Retina (tissue), 1 donor: ENCODE measurements around the gene LRMDA.

ENCODE experiments used
- DNase-seq: peaks from one replicate; pipeline ENCODE4 v3.0.0-alpha.2; 2016

Gene LRMDA

DNA sequence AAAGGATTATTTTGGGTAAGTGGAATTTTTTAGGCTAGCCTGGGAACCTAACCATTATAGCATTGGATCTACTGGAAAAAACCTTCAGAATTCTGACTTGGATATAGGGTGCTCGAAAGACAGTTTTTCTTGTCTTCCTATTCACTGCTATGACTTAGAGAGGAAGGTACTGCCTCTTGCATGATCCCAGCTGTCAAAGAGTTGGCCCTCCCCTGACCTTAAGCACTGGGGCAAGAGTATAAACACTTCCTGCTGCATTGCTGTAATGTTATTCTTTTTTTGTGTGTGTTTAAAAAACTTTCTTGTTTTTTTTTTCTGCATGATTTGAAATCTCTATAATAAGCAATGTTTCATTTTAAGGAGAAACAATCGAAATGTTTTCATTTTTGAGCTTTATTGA lies 113.0 kb downstream of the LRMDA start:
- DNase-seq = no peak

DNA sequence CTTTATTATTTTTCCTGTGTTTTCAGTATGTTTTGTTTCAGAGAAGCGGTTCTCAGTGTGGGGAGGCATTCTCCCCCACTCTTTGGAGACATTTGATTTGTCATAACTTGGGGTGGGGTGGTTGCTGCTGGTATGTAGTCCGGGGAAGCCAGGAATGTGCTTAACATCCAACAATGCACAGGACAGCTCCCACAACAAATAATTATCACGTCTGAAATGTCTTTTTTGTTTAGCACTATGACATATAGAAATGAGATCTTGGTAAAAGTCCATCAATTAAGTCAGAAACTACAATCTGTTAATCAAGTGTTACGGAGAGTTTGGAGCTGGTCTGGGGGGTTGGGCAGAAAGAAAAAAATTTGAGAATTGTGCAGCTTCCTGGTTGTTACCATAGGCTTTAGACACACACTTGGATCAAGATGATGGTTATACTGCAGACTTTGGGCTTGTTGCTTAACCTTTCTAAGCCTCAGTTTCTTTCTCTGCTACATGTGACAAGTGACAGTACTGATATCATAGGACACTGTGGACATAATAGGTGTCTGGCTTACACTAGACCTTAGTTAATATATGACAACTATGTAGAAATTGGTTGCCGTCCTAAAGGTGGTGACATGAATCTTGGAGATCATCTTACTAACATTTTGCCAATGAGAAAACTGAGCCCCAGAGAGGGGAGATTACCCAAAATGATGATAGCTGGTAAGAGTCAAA lies 113.7 kb downstream of the LRMDA start:
- DNase-seq = no peak

DNA sequence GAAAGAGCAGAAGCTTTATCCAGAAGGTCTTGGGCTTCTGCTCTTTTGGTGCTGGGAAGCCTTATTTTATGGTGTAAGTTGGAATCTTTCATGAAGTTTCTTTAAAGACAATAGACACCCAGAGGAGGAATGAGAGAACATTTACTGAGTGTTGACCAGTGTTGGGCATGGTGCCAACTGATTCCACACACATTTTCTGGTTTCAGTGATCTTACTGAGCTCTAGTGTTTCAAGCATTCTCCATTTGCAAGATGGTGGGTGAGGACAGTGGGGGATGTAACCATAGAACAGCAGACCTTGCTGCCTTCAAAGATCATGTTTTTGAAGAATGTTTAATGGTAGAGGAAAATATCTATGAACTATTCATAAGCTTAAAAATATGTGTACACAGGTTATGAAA lies 114.6 kb downstream of the LRMDA start:
- DNase-seq = no peak

DNA sequence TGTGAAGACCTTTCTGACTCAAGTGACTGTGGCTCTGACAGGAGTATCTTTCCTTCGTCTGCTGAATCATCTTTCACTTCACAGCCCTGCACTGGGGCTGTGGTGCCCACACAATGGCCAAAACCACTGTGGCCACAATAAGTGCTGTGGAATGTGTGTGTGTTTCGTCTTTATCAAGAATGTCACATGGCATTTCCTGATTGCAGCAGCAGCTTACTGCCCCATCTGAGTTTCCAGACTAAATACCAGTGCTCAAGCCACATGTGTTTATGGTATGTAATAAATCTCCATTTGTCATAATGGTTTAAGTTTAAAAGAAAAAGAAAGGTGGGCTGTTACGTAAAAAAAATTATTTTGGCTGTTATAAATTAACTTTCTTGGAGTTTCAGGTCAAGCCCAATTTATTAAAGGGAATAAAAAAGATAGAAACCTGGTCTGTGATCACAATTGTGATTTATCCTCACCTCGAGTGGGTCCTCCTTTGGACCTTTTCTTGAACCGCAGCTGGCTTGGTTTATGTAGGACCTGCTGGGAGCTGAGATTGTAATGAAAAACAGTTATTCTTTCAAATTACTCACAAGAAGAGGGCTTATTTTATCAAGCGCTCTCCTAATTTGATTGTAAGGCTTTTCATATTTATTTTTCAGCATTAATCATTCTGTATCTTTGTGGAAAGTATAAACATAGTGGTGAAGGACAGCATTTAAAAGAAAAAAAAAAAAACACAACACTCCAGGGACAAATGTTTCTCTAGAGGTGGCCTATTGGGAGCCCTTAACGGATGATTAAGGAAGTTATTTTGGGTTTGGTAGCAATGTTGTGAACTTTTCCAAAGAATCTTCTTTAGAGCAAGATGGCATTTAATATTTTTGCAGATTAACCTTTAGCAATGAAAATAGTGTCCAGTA lies 116.2 kb downstream of the LRMDA start:
- no peak for DNase-seq

DNA sequence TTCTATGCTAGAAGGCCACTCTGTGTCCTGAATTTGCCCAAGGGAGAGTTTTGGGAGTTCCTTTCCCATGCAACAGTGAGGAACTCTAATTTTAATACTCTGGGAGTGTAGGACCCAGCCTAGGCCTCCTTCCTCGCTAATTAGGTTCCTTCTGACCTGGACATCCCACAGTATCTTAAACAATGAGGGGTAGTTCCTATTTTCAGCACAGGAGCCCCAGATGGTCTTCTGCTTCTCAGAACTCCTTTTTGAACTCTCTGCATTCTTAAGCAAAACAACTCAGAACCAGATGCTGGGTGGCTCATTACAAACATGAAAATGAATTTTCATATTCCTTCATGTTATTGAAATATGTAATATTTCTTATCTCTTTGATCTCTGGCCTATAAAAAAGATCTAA lies 116.9 kb downstream of the LRMDA start:
- no peak for DNase-seq

DNA sequence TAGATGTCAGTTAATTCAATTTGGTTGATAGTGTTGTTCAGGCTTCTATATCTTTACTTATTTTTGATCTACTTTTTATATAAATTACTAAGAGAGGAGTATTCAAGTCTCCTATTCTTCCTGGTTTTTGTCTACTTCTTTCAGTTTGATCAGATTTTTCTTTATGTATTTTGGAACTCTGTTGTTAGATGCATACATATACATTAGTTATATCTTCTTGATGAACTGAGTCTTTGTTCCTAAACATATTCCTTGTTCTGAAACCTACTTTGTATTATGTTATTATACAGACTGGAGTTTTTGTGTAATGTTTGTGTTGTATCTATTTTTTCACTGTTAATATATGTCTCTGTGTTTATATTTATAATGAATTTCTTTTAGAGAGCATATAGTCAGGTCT lies 118.8 kb downstream of the LRMDA start:
- no peak for DNase-seq

DNA sequence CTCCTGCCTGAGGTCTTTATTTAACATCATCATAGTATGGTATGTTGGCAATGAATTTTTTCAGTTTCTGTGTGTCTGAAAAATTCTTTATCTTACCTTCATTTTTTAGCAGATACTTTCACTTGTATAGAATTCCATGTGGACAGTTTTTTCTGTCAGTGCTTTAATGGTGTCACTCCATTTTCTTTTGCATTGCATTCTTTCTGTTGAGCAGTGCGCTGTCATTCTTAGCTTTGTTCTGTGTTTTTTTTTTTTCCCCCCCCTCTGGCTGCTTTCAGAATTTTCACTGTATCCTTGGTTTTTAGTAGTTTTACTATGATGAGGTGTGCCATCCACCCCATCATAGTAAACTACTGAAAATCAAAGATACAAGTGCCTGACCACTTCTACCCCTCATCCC lies 120.7 kb downstream of the LRMDA start:
- no peak for DNase-seq

DNA sequence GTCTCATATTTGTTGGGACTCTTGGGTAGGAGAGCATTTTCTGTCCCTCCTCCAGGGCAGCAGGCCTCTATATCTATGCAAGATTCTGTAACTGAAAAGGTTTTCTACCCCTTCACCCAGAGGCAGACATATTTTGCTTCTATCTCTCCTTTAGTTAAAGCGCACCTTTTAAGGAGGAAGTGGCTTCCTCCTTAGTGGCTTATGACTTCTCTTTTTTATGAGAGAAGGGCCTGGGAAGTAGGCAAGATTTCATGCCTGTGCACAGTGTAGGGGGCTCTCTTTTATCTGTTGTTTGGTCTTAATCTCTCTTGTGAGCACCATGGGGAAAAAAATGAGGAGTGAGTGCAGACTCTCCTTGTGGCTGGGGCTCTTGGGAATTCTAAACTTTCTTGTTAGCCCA lies 122.1 kb downstream of the LRMDA start:
- no peak for DNase-seq

DNA sequence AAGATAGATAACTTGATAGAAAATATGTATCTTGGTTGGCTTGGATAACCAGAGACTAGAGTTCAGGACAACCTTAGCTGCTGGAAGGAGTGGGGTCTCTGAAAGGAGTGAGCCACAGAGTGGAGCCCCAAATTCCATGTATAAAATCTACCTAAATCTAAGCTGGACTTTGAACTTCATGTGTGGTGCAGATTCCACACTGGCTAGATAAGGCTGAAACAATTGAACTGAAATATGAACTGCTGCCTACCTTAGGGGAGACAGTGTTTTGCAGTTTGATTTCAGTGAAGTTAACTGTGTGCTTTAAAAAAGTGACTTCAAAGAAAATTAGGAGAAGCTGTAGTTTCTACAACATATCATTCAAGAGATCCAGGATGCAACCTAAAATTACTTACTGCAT lies 123.9 kb downstream of the LRMDA start:
- DNase-seq = no peak

DNA sequence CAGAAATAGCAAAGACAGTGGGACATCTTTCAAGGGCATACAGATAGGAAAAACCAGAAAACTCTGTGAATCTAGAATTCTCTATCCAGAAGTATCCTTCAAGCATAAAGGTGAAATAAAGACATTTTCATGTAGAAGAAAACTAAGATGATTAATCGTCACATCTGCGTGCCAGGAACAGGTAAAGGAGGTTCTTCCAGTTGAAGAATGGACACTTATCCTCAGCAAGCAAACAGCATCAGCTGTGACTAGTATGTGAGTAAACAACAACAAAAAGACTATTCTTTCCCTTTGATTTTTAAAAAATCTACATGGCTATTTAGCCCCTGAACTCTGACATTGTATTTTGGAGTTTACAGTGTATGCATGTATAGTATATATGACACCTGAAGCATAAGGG lies 124.9 kb downstream of the LRMDA start:
- no peak for DNase-seq

DNA sequence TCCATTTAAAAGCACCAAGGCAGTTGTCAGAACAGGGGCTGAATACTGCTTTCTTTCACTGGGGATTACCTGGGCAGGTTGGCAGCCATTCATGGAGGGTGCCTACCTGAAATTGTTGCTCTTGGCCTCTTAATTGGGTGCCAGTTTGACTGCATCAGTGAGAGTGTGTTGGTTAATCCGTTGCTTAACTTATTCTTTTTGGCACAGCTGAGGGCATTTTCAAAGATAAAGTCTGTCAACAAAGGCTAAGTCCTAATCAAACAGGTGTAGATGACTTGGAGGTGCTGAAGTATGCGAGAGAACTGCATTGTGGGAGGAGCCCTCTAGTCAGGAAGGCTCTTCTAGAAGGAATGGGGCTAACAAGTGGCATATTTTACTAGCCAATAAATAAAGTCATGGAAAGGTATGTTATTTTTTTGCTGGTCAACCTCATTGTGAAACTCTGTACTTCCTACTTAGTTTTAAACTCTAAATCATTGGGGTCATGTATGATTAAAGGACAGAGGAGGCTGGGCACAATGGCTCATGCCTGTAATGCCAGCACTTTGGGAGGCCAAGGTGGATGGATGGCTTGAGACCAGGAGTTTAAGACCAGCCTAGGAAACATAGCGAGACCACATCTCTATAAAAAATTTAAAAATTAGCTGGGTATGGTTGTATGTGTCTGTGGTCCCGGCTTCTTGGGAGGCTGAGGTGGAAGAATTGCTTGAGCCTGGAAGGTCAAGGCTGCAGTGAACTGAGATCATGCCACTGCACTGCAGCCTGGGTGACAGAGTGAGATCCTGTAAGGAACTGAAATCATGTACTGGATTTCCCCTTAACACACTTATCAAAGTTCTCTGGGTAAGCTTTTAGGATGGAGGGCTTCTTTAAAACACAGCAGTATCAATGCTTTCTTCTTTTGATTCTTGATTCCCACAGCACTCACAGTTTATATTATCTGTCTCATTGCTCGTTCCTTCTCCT lies 134.1 kb downstream of the LRMDA start:
- no peak for DNase-seq

DNA sequence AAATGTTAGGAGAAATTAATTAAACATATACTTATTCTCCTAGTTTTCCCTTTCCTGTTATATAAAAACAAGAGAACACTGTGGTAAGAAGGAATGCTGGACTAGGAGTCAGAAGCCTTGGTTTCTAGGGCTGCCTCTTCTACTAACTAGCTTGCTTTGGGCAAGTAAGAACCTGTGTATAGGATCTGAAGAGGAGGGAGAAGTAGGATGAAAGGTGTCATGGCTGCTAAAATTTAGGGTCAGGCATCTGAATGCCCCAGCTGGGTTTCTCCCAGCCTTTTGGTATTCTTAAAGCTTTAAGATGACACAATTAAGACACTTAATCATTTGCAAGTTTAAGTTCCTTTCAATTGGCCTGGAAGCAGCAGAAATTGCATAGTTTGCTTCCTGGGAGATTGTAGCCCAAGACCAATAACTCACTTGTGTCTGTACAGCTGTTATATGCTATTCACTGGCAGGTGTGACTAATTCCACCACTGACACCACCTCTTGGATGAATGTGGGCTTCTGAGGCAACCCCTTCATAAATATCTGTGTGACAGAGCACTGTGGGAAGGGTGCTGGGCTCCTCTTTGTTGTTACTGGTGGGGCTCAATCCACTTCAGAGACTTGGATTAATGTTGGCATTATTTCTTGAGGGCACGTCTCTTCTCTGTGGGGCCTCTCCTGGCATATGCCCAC lies 137.2 kb downstream of the LRMDA start:
- DNase-seq = no peak

DNA sequence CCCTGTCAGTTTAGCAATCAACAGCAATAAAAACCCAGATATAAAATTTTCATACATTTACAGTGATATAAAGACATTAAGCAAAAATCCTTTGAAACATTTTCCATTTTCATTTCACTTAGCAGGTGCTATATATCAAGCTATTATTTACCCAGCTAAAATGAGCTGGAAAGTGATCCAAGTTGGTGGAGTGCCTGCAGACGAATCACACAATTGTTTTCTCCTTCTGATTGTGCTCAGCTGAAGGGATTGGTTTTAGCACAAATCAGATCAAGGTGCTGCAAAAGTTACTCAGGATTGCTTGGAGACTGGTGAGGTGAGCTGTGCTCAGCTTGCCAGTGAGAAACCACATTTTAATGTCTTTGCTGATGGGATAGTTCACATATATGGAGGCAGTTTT lies 138.1 kb downstream of the LRMDA start:
- DNase-seq = no peak

DNA sequence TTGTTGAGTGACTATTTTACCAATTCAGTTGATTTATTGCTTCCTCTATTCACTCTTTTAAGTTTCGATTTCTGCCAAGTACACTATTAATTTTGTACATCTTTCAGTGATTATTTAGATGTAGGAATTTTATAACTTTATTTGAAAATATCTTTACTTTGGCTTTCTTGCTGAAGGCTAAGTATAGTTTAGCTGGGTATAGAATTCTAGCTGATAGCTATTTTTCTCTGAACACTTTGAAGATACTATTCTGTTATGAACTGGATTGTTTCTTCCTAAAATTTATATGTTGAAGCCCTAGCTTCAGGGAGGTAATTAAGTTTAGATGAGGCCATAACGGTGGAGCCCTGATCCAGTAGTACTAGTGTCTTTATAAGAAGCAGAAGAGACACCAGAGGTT lies 141.1 kb downstream of the LRMDA start:
- no peak for DNase-seq

DNA sequence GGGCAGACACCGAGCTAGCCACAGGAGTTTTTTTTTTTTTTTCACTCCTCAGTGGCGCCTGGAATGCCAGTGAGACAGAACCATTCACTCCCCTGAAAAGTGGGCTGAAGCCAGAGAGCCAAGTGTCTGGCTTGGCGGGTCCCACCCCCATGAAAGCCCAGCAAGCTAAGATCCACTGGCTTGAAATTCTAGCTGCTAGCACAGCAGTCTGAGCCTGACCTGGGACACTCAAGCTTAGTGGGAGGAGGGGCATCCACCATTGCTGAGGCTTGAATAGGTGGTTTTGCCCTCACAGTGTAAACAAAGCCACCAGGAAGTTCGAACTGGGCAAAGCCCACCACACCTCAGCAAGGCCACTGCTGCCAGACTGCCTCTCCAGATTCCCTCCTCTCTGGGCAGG lies 144.5 kb downstream of the LRMDA start:
- DNase-seq = no peak

DNA sequence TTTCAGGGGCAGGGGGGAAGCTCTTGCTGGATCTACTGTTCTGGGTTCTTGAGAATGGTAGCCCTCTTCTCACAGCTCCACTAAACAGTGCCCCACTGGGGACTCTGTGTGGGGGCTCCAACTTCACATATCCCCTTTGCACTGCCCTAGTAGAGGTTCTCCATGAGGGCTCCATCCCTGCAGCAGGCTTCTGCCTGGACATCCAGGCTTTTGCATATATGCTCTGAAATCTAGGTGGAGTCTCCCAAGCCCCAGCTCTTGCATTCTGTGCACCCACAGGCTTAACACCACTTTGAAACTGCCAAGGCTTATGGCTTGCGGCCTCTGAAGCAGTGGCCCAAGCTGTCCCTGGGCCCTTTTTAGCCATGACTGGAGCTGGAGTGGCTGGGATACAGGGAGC lies 150.7 kb downstream of the LRMDA start:
- no peak for DNase-seq

DNA sequence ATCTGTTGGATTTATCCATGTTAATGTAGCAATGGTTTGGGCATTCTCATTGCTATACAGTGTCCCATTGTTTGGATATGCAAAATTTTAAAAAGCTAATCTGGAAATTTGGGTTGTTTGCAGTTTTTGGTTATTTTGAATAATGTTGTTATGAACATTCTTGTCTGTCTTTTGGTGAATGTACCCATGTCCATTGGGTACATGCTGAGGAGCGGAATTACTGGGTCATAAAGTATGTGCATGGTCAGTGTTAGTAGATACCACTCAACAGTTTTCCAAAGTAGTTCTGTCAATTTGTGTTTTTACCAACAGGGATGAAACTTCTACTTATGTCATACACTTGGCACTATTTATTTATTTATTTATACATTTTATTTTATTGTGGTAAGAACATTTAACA lies 153.9 kb downstream of the LRMDA start:
- no peak for DNase-seq

DNA sequence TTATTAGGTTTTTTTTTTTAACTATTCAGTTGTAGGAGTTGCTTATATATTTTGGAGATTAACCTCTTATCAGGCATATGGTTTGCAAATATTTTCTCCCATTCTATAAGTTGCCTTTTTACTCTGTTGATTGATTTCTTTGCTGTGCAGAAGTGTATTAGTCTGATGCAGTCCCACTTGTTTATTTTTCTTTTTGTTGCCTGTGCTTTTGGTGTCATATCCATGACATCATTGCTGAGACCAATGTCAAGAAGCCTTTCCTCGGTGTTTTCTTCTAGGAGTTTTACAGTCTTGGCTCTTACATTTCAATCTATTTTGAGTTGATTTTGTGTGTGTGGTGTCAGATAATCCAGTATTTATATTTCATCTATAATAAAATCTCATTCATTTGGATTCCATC lies 155.4 kb downstream of the LRMDA start:
- no peak for DNase-seq

DNA sequence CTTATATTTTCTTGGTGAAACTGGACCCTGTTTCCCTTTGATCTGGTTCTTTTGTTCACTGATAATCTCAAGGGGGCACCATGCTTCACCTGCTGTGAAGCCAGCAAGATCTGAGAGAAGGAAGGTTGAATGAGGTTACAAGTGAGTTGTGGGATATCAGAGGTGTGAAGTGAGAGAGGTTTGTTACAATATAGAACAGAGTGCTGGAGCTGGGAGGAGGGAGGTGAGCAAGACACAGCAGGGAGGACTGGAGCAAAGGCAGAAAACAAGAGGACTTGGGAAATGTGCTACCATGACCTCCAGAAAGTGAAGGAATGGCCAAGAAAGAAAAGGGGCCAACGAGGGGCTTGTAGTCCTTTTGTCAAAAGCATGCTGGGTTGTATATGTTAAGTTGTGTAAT lies 156.6 kb downstream of the LRMDA start:
- DNase-seq = no peak

DNA sequence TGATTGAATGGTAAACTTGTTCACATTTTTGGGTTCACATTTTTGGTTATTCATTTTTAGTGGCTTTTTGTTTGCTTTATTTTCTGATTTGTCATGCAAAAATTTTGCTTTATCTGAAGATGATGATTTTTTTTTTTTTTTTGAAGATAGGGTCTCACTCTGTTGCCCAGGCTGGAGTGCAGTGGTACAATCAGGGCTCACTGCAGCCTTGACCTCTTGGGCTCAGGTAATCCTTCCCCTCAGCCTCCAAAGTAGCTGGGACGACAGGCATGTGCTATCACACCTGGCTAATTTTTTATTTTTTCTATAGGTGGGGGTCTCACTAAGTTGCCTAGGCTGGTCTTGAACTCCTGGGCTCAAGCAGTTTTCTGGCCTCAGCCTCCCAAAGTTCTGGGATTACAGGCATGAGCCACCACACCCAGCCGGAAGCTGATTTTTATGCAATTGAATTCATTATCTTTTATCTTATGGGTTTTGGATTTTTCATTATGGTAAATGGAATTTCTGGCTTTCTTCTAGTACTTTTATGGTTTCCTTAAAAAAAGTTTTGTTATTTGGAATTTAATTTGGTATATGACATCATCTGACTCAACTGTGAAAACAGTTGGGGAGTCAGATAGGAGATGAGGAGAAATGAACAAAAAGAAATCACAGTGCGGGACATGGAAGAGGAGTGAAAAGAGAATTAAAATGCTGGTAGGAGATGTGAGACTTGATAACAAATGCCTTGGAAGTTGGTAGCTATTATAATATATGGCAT lies 158.7 kb downstream of the LRMDA start:
- DNase-seq = no peak

DNA sequence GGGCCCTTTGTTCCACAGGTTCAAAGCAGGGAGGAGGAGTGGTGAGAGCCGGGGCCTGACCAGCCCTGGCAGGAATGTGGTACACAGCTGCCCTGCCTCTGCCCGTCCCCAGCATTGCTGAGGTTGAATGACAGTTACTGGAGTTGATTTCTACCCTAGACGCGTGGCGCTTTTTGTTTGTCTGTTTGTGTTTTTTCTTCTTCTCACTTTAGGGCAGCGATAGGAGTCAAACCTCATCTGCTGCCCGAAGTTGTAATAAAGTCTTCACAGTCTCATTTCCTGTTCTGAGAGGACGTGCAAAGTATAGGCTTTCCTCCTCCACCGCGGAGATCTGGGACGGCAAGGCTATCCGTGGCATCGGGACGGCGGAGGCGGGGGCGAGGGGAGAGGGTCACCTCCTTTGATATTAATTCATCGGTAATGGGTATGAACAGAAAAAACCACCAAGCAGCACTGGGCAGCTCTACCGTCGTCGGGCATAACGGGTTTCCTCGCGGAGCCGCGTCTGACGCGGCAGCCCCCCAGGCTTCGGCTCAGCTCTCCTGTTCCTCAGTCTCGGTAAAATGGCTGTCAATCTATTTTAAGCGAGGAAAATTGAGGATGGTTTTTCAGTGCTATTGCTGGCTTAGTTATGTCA lies 160.8 kb downstream of the LRMDA start:
- DNase-seq = no peak
